ENCODE measurements around the gene ADAM29.
"Not testable (repeated sequence)": the region's sequence is repeated elsewhere in the genome, so short reads cannot be mapped to it uniquely, and the experiment has no call there.

ADAM29 gene

GRCh38 chr4:174946246-174946645, 28.1 kb downstream of the ADAM29 start:
- DNase-seq (ENCODE audit: low spot score), result no peak

GRCh38 chr4:174948826-174949225, 30.7 kb downstream of the ADAM29 start:
- DNase-seq (ENCODE audit: low spot score), result no peak

DNA sequence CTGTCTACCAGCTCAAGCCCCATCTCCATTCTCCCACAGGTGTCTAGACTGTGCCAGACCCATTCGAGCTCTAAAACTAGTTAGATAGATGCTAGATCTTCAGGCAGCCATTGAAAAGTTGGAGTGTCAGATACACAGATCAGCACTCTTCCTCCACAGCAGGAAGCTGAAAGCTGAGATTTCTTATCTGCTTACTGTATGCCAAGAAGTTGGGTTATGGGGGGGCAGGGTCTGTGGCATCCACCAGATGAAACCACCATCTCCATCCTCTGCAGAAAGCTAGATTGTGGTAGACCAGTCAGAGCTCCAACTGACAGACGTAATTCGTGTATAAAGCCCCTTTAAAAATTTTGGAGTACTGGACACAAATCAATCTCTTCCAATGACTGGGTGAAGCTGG, 54.8 kb downstream of the ADAM29 start:
- DNase-seq (ENCODE audit: low spot score), result no peak

- DNase-seq (ENCODE audit: low spot score), result no peak
These were observed 55.2 kb downstream of the ADAM29 start for GRCh38 chr4:174973336-174973735.

GRCh38 chr4:174983128-174983750, 65.1 kb downstream of the ADAM29 start:
- peak; percentile 1 for DNase-seq (ENCODE audit: low spot score)

DNA sequence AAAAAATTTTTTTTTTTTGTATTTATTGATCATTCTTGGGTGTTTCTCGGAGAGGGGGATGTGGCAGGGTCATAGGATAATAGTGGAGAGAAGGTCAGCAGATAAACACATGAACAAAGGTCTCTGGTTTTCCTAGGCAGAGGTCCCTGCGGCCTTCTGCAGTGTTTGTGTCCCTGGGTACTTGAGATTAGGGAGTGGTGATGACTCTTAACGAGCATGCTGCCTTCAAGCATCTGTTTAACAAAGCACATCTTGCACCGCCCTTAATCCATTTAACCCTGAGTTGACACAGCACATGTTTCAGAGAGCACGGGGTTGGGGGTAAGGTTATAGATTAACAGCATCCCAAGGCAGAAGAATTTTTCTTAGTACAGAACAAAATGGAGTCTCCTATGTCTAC, 65.7 kb downstream of the ADAM29 start:
- not testable (repeated sequence) for DNase-seq (ENCODE audit: low spot score)

DNA sequence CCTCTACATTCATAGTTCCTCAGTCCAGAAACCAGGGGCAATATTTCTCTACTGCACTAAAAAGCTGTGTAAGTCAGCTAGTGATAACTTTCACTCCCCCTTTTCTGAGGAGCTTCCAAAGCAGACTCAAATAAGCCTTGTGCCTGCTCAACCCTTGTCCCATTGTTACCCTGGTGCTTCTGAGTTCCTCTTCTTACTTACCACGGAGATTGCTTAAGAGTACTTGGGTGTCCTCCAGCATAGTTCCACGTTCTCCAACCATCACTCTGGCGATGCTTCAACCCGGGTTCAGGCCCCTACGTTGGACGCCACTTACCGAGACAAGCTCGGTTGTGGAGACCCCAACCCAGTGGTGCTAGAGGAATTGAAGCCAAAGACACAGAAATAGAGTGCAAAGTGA, 71.6 kb downstream of the ADAM29 start:
- no peak for DNase-seq (ENCODE audit: low spot score)

DNA sequence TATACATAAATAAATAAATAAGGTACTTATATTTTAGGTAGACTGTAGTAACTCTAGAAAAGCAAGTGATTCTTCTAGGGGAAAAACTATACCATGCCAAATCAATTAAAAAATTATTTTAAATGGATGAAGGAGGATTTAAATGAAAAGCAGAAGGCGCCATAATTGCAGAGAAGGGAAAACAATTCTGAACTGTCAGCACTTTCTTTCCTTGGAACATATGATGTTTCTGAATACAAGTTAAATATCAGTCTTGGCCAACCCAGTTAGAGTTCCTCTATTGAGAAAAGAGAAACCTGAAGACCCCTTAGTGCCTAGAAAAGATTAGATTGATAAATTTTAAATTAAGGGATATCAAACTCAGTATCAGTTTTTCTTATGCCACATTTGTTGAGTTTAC, 75.8 kb downstream of the ADAM29 start:
- no peak for DNase-seq (ENCODE audit: low spot score)

- no peak for DNase-seq (ENCODE audit: low spot score)
These were observed 77.9 kb downstream of the ADAM29 start for GRCh38 chr4:174996079-174996478.

DNA sequence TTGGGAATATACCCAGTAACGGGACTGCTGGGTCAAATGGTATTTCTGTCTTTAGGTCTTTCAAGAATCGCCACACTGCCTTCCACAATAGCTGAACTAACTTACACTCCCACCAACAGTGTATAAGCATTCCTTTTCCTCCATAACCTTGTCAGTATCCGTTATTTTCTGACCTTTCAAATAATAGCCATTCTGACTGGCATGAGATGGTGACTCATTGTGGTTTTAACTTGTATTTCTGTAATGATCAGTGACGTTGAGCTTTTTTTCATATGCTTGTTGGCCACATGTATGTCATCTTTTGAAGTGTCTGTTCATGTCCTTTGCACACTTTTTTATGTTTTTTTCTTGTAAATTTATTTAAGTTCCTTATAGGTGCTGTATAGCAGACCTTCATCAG, 81.2 kb downstream of the ADAM29 start:
- DNase-seq (ENCODE audit: low spot score), result no peak

DNA sequence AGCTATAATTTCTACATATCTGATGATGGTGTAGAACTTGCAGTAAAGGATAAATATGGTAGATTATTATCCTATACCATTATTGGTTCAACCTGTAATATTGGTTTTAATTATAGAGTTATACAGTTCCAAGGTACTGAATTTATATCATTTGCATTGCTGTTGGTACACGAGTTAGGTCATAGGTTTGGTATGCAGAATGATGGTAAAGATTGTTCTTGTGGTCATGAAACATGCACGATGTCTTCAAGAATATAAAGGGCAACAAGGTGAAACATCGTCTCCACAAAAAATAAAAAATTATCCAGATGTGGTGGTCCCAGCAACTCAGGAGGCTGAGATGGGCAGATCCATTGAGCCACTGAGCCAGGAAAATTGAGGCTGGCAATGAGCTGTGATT, 99.6 kb downstream of the ADAM29 start:
- no peak for DNase-seq (ENCODE audit: low spot score)

GRCh38 chr4:175019447-175019846, 101.3 kb downstream of the ADAM29 start:
- not testable (repeated sequence) for DNase-seq (ENCODE audit: low spot score)

Small RNA genes within 50 kb of the gene (small RNA-seq; reads per million reads assigned to genes)
- 0 reads per million in 2 experiments for gene AC105914.1
